GM23338 (cell line): ENCODE measurements around the gene IQGAP2. TPM values are rescaled to one million over a fixed set of nuclear protein-coding genes. Genes with fewer than 3 reads are reported as not detected.
"Not testable (repeated sequence)": the region's sequence is repeated elsewhere in the genome, so short reads cannot be mapped to it uniquely, and the experiment has no call there.

Experiments
- ATAC-seq: fragments of 200-7000 bp; cut with Tn5 transposase; 3 replicates; pipeline ENCODE4 v1.9.1; 2020
- DNase-seq: peaks from one replicate; pipeline ENCODE4 v3.0.0-alpha.2; 2015; ENCODE audit warnings: low spot score
- H2AFZ ChIP-seq: fragments of 200-600 bp; sonication (generic); 2 replicates; pipeline ENCODE4 v1.8.0; 2016; ENCODE audit warnings: antibody characterized with exemption, mild to moderate bottlenecking, moderate library complexity
- H3F3A ChIP-seq: fragments of 200-600 bp; sonication (generic); replicated peaks from 2 replicates; pipeline ENCODE4 v1.8.0; 2017; ENCODE audit warnings: antibody characterized with exemption, mixed run types, low read depth
- H3K27ac ChIP-seq: fragments of 200-600 bp; sonication (generic); 2 replicates; pipeline ENCODE4 v1.6.1; 2016; ENCODE audit warnings: low read depth
- H3K27me3 ChIP-seq: fragments of 200-600 bp; sonication (generic); 2 replicates; pipeline ENCODE4 v1.8.0; 2016; ENCODE audit warnings: mild to moderate bottlenecking, mixed run types, moderate library complexity; ENCODE audit not compliant: insufficient read depth
- H3K36me3 ChIP-seq: fragments of 200-600 bp; sonication (generic); 2 replicates; pipeline ENCODE4 v1.8.0; 2016; ENCODE audit warnings: mild to moderate bottlenecking; ENCODE audit not compliant: insufficient read depth
- H3K4me1 ChIP-seq: fragments of 200-600 bp; sonication (generic); 2 replicates; pipeline ENCODE4 v1.8.0; 2016; ENCODE audit warnings: mild to moderate bottlenecking, moderate library complexity; ENCODE audit not compliant: insufficient read depth
- H3K4me2 ChIP-seq: fragments of 200-600 bp; sonication (generic); 2 replicates; pipeline ENCODE4 v1.7.1; 2017; ENCODE audit warnings: mixed run types
- H3K4me3 ChIP-seq: fragments of 200-600 bp; sonication (generic); 2 replicates; pipeline ENCODE4 v1.6.1; 2016; ENCODE audit warnings: mixed run types
- H3K79me2 ChIP-seq: fragments of 200-600 bp; sonication (generic); replicated peaks from 2 replicates; pipeline ENCODE4 v1.8.0; 2017; ENCODE audit warnings: mild to moderate bottlenecking; ENCODE audit not compliant: insufficient read depth
- H3K9me2 ChIP-seq: fragments of 200-600 bp; sonication (generic); 2 replicates; pipeline ENCODE4 v1.8.0; 2017; ENCODE audit not compliant: insufficient read depth
- H4K20me1 ChIP-seq: fragments of 200-600 bp; sonication (generic); replicated peaks from 2 replicates; pipeline ENCODE4 v1.8.0; 2017; ENCODE audit warnings: mild to moderate bottlenecking; ENCODE audit not compliant: insufficient read depth
- H3K27ac Mint-ChIP-seq: 2 replicates; pipeline ENCODE4 v1.8.0; 2020; ENCODE audit warnings: inconsistent platforms, mild to moderate bottlenecking, moderate library complexity, mixed read lengths
- H3K27me3 Mint-ChIP-seq: 3 replicates; pipeline ENCODE4 v1.8.0; 2022; ENCODE audit warnings: low read depth, mild to moderate bottlenecking, moderate library complexity, mixed read lengths, inconsistent platforms; ENCODE audit not compliant: insufficient read depth, poor library complexity
- H3K36me3 Mint-ChIP-seq: 3 replicates; pipeline ENCODE4 v1.8.0; 2021; ENCODE audit warnings: low read depth, mild to moderate bottlenecking, inconsistent platforms, moderate library complexity, mixed read lengths
- H3K4me1 Mint-ChIP-seq: 3 replicates; pipeline ENCODE4 v1.8.0; 2020; ENCODE audit warnings: mild to moderate bottlenecking, inconsistent platforms, mixed read lengths
- H3K4me3 Mint-ChIP-seq: 3 replicates; pipeline ENCODE4 v1.8.0; 2021; ENCODE audit warnings: moderate library complexity, mild to moderate bottlenecking, inconsistent platforms, mixed read lengths
- H3K9me3 Mint-ChIP-seq: 3 replicates; pipeline ENCODE4 v1.8.0; 2020; ENCODE audit warnings: moderate library complexity, mild to moderate bottlenecking, inconsistent platforms, mixed read lengths
- CTCF ChIP-seq, 2 experiments: fragments of 200-600 bp in 1 of 2; sonication (generic) in 1 of 2; conservative IDR thresholded peaks; 2 replicates each; pipeline versions ENCODE4 v1.5.1 to v1.6.1; 2016 to 2017; ENCODE audit warnings: antibody characterized with exemption in 2 of 2, low read depth in 2 of 2, mild to moderate bottlenecking in 2 of 2, moderate library complexity in 1 of 2
- ETS1 ChIP-seq: IDR thresholded peaks from 2 replicates; pipeline ENCODE4 v1.6.1; 2016; ENCODE audit warnings: antibody characterized with exemption
- EZH2 ChIP-seq: fragments of 200-600 bp; sonication (generic); IDR thresholded peaks from one replicate; pipeline ENCODE4 v1.8.0; 2017; ENCODE audit warnings: antibody characterized with exemption, mild to moderate bottlenecking, low read depth; ENCODE audit not compliant: unreplicated experiment
- JUNB ChIP-seq: IDR thresholded peaks from one replicate; pipeline ENCODE4 v1.6.1; 2016; ENCODE audit warnings: antibody characterized with exemption; ENCODE audit not compliant: unreplicated experiment
- POLR2AphosphoS5 ChIP-seq: IDR thresholded peaks from 2 replicates; pipeline ENCODE4 v1.6.1; 2016; ENCODE audit warnings: antibody characterized with exemption, low read depth
- STAT1 ChIP-seq: IDR thresholded peaks from one replicate; pipeline ENCODE4 v1.6.1; 2016; ENCODE audit warnings: antibody characterized with exemption; ENCODE audit not compliant: unreplicated experiment
- ZNF114 ChIP-seq: fragments of 250-450 bp; sonication (Bioruptor Pico); IDR thresholded peaks from 2 replicates; pipeline ENCODE4 v1.5.0; 2020; ENCODE audit warnings: mild to moderate bottlenecking, moderate library complexity
- ZNF331 ChIP-seq: fragments of 250-450 bp; sonication (Bioruptor Pico); IDR thresholded peaks from 2 replicates; pipeline ENCODE4 v1.5.0; 2020; ENCODE audit warnings: low read depth, mild to moderate bottlenecking, moderate library complexity
- ZNF462 ChIP-seq: fragments of 250-450 bp; sonication (Bioruptor Pico); IDR thresholded peaks from 2 replicates; pipeline ENCODE4 v1.5.0; 2020; ENCODE audit warnings: mild to moderate bottlenecking, moderate library complexity
- polyA plus RNA-seq: library from polyadenylated mRNA; unstranded; fragments of >200 nt; fragmentation: Nextera tagmentation; extraction: Ambion mirVana; gene quantifications from 2 replicates; pipeline ENCODE4 v1.2.1, GENCODE V29; 2016
- total RNA-seq: library from RNA; depleted of rRNA; stranded (reverse); fragments of >200 nt; shearing (Covaris generic); gene quantifications from 2 replicates; pipeline ENCODE4 v1.2.3, GENCODE V29; 2014

Gene IQGAP2
- total and polyA plus RNA-seq, 2 experiments from 2014 or later: 60.0 to 86.5 TPM

- Histone ChIP-seq H3K4me2 (no peak overlapping the region), H3K9me2 (no peaks in the 10 kb centered on the region; the same call in 1 of the 2 replicates), H2AFZ (no peak overlapping the region), H3K36me3 (no peaks in the 10 kb centered on the region), H3K27ac (no peak overlapping the region), H3K79me2 (no peaks in the 10 kb centered on the region), H3K4me3 (no peak overlapping the region), H3K27me3 (no peaks in the 10 kb centered on the region), H3K4me1 (no peaks in the 10 kb centered on the region), H3F3A (no peaks in the 10 kb centered on the region), H4K20me1 (no peaks in the 10 kb centered on the region)
- Mint-ChIP-seq H3K4me1 (no peaks in the 10 kb centered on the region; the same call in 1 of the 3 replicates), H3K27me3 (peaks cover 2% of the 10 kb centered on the region), H3K9me3 (no peaks in the 10 kb centered on the region), H3K36me3 (peaks cover 7% of the 10 kb centered on the region), H3K27ac (no peak overlapping the region), H3K4me3 (no peak overlapping the region)
- DNase-seq (no peak), ATAC-seq (no peak)
- no peak for TF ChIP-seq JUNB
- no peak for TF ChIP-seq ZNF114 (CRISPR knock-in tag)
- no peak for TF ChIP-seq ZNF462 (CRISPR knock-in tag)
- no peak for TF ChIP-seq ZNF331 (CRISPR knock-in tag)
- TF ChIP-seq POLR2AphosphoS5: no peak
- TF ChIP-seq STAT1: no peak
- TF ChIP-seq EZH2: no peak
- TF ChIP-seq ETS1: no peak
- TF ChIP-seq CTCF (conservative IDR thresholded peaks at IDR 0.05; ENCODE audit: low read depth in 2 of 2): no peak
Measured at GRCh38 chr5:76737846-76738245, 334.8 kb downstream of the IQGAP2 start.

- H3K9me2 ChIP-seq, H3K27me3 ChIP-seq, H3K4me1 ChIP-seq, H3K27ac Mint-ChIP-seq, H3K27me3 Mint-ChIP-seq, H3K9me3 Mint-ChIP-seq, ATAC-seq, H3K36me3 ChIP-seq, H3K36me3 Mint-ChIP-seq, H3K27ac ChIP-seq, DNase-seq, H3K4me1 Mint-ChIP-seq, H2AFZ ChIP-seq, H3K79me2 ChIP-seq, H3K4me3 ChIP-seq, H3K4me3 Mint-ChIP-seq, H3K4me2 ChIP-seq, H3F3A ChIP-seq, H4K20me1 ChIP-seq: not testable (repeated sequence)
Measured at GRCh38 chr5:76741506-76741905, 338.4 kb downstream of the IQGAP2 start.
